HG03565 (cell line): ENCODE measurements around the gene CEACAM3.
"Not testable (repeated sequence)": the region's sequence is repeated elsewhere in the genome, so short reads cannot be mapped to it uniquely, and the experiment has no call there.

Source experiments
- ATAC-seq: cut with Tn5 transposase; IDR thresholded peaks from one replicate; pipeline ENCODE4 v1.9.1; 2021; ENCODE audit warnings: mild to moderate bottlenecking, moderate library complexity; ENCODE audit not compliant: unreplicated experiment

CEACAM3 gene

DNA sequence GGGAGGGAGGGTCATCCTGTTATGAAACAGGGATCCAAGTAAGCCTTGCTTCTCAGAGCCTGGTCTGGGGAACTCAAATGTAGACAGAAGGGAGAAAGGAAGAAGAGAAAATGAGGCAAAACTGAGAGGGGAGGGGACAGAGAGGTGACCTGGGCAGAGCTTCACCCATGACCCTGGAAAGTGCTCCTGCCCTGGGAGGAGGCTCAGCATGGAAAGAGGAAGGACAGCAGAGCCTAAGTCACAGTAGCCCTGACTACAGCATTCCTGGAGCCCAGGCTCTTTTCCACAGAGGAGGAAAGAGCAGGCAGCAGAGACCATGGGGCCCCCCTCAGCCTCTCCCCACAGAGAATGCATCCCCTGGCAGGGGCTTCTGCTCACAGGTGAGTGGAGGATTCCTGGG is at the start of gene CEACAM3:
TSS of gene CEACAM3 (plus strand) at position 226 of the 400 bp plus-strand sequence. CDS start at position 317, 91 bp downstream.
- no peak for ATAC-seq

DNA sequence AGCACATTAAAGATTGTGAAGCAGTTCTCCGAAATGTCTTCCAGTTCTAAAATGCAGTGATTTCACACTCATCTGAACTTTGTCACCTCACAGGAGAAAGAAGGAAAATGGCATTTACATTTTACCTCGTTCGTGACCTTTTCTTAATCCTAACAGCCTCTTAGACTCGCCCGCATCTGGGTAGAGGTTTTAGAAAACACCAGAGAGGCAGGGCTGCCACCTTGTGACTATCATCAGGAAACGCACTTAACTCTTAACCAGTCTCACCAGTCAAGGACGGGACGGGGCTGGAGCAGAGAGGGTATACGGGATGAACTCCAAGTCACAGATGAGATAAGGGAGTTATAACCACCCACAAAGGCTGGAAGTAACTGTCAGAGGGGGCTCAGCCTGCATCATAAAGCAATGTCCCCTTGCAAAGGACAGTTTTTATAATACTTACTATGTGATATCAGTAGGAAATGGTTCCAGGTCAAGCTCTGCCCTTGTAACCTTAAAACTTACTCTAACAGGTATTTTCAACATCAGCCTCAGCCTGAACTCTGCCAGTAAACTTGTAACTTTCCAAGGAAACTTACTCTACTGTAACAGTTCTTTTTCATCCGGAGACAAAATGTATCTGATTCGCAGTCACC is 49.7 kb upstream of the CEACAM3 start:
- no peak for ATAC-seq

DNA sequence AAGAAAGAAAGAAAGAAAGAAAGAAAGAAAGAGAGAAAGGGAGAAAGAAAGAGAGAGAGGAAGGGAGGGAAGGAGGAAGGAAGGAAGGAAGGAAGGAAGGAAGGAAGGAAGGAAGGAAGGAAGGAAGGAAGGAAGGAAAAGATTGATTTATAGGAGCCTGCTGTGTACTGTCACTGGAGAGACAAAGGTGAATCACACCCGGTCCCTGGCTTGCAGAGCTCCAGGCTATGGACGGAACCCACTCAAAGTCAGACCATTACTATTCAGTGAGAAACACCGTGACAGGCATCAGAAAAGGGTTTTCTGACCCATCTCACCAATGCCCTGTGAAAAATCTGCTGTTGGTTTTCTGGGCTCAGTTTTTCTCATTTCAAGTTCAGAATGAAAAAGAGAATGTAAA is 48.4 kb upstream of the CEACAM3 start:
- no peak for ATAC-seq

DNA sequence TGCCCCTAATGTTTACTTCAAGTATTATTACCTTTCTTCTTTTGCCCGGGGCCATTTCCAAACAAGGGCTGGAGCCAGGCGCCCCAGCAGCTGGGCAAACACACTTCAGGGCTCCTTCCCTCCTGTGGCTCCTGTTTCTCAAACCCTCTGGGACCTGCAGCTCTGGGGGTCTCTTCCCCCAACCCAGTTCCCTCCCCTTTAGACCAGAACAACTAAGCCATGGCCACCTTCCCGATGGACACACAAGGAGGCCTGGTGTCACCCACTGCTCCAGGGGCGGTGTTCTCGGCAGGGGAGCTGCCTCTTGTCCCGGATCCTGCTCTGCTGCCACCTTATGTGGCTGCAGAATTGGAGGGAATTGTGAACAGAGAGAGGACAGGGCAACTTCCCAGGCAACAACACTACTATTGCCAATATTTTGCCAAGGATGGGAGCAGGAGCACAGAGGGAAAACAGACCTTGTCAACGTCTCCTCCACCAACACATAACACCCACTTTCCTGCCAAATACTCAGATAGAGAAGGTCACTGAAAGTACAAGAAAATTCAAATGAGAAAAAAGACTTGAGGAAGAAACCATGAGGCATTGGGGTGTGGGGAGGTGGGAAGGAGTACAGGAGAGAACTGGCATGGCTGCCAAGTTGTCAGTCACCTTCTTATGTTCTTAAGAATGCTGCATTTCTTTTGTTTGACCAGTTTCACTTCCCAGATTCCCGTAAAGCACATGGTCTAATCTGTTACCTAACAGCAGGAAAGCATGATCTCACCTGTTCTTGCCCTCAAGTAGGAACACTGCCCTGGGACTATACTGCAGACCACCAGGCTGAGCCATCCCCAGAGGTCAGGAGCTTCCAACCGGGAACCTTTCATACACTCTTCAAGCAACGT is 45.9 kb upstream of the CEACAM3 start:
- not testable (repeated sequence) for ATAC-seq

DNA sequence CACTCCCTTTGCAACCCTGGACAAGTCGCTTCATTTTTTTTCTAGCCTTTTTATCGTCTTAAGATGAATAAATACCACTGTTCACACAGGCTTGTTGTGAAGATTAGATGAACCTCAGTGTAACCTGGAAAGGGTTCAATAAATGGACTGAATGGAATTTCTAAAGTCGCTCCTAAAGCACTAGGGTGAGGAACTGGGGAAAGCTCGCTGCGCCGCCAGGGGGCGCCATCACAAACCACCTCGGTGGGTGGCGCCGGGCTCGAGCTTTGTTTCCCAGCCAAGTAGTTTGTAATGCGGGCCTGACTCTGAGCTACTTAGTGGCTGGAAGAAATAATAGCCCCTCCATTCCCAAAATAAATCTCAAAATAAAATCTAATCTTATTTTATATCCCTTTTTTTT is 43.2 kb upstream of the CEACAM3 start:
- no peak for ATAC-seq

DNA sequence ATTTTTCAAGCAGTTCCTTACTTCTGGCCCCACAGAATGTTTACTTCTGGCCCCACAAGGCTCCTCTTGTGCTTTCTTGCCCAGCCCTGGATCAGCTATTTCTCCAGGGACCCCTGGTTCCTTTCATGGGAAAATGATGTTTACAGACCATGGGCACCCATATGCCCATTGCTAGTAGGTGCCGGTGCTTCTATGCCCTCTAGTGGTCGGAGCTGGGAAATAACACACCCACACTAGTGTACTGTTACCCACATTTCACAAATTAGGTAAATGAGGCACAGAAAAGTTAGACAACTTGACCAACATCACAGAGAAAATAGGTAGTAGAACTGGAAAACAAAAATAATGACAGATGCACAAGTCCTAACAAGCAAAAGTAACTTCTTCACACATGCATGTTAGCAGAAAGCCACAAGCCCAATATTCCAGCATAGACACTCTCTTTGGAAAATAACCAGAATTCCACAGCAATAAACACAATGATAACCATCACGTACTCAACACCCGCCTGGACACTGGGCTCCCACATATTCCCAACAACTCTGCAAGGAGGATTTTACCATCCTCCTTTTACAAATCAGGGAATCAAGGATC is 42.4 kb upstream of the CEACAM3 start:
- ATAC-seq, result no peak

DNA sequence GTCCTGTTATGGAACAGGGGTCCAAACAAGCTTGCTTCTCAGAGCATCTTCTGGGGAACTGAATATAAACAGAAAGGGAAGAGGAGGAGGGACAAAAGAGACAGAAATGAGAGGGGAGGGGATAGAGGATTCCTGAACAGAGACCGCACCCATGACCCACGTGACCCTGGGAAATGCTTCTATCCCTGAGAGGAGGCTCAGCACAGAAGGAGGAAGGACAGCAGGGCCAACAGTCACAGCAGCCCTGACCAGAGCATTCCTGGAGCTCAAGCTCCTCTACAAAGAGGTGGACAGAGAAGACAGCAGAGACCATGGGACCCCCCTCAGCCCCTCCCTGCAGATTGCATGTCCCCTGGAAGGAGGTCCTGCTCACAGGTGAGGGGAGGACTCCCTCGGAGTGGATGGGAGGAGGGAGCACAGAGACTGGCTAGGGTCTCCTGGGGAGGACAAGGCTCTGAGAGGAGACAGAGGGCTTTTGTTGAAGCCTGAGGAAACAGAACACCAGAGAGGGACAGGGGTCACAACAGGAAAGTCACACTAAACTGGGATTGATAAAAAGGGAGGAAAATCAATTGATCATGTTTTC is 41.0 kb upstream of the CEACAM3 start, which contains the start of gene CEACAM6:
TSS of gene CEACAM6 (plus strand) at position 203 of the 586 bp plus-strand sequence. CDS start at position 312, 109 bp downstream.
- no peak for ATAC-seq

DNA sequence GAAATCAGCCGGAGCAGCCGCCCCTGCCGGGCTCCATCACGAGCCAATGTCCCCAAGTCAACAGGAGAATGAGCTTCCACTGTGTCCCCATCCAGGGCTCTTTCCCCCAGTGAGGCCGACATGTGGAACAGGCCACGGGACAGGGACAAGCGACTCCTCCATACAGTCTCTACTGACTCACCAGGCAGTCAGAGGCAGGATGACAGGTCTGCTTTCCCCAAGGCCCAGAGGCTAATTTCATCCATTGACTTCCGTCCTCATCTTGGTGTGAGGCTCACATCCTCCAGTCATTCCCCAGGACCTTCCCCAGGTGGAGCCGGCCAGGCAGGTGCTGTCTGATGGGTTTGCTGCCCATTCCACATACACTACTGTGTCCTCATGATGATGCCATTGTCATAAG is 37.5 kb upstream of the CEACAM3 start:
- ATAC-seq, result no peak

DNA sequence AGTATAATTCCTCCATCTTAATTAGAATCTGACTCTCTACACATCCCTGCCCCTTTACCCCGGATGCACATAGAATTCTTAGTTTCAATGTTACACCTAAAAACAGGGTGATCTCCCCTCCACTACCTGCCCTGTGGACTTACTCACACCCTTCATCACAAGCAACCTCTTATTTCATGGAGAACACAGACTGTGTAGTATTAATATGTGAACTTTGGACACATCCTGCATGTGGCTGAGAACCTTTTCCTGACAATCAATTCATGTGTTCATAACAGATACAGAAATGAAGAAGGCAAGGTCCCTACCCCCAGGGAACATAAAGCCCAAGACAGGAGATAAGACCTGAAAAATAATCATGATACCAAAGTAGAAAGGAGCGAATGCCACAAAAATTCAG is 29.3 kb upstream of the CEACAM3 start:
- ATAC-seq, result no peak

DNA sequence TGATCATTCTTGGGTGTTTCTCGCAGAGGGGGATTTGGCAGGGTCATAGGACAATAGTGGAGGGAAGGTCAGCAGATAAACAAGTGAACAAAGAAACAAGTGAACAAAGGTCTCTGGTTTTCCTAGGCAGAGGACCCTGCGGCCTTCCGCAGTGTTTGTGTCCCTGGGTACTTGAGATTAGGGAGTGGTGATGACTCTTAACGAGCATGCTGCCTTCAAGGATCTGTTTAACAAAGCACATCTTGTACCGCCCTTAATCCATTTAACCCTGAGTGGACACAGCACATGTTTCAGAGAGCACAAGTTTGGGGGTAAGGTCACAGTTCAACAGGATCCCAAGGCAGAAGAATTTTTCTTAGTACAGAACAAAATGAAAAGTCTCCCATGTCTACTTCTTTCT is 28.3 kb upstream of the CEACAM3 start:
- ATAC-seq, result not testable (repeated sequence)

DNA sequence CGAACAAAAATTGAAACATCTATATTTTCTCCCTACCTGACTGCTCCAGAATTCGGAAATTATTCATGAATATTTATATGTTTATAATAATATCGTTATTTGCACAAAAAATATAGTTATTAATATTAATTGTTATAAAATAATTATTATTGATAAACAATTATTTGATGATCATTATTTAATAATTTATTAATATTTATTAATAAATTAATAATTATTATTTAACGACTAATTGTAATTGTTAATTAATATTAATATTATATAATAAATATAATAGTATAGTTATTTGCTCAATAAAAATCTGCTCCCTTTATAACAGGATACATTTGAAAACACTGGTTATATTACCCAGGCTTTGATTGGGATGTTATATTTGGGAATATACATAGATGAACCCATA is 26.8 kb upstream of the CEACAM3 start:
- no peak for ATAC-seq

DNA sequence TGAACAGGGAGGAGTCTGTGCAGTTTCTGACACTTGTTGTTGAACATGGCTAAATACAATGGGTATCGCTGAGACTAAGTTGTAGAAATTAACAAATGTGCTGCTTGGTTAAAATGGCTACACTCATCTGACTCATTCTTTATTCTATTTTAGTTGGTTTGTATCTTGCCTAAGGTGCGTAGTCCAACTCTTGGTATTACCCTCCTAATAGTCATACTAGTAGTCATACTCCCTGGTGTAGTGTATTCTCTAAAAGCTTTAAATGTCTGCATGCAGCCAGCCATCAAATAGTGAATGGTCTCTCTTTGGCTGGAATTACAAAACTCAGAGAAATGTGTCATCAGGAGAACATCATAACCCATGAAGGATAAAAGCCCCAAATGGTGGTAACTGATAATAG is 25.0 kb upstream of the CEACAM3 start:
- no peak for ATAC-seq

DNA sequence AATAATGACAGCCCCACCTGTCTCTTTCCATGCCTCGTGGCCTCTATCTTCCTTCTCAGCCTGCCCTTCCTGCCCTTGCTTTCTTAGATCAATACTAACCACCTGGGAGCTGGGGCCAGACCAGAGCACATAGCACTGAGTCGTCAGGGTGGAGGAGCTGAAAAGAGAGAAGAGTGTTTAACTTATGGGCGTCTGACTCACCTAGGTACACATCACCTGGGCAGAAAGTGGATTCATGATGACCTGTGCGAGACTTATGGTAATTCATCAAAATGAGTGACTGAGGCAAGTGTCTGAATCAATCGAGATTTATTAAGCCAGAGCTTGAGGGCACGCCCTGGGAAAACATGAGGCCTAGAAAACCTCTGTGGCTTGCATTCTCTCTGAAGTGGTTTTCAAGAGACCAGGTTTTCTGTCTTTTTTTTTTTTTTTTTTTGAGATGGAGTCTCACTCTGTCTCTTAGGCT is 21.8 kb upstream of the CEACAM3 start:
- ATAC-seq, result no peak

DNA sequence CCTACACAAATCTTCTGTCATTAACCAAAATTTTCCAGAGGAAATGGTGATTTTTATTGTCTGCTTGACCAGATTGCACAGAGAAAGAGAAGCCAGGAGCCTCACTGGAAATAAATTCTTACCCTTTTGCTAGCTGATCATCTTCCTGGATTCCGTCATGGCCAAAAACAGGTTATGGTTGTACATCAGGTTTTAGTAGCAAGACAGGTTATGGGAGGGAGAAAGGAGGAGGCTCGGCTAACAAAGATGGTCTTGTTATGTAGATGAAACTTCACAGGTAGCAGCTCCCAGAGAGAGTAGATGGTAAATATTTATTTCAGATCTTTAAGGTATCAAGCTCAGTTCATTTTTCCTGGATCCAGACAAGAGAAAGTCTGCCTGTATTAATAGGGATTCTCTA is 19.7 kb upstream of the CEACAM3 start:
- no peak for ATAC-seq

DNA sequence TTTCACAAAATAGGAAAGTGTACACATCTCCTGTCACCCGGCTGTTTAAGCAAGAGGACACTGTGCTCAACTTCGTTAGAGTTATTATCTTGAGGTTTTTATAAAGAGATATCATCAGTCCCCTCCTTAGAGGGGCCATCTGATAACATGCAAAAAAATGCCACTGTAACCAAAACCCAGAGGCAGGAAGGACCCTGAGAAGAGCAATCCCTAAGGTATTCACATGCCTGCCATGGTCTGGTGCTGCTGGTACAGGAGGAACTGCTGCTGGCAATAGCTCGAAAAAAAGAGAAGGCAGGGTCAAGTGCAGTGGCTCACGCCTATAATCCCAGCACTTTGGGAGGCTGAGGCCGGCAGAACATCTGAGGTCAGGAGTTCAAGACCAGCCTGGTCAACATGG is 12.8 kb upstream of the CEACAM3 start:
- no peak for ATAC-seq

DNA sequence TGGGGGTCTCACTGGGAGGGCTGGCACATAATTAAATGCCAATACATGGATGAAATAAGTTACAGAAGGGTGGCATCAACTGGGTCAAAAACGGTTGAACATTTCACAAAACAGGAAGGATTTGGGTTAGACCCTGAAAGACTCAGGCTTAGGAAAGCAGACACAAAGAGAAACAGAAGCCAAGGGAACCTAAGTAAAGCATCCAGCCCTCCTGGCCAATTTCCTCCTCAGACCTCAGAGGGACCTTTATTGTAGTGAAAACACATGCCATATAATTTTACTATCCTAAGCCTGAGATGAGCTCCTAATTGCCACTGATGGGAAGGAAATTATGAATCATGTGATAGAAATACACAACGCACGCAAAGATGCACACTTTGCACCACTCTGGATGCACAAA is 12.1 kb upstream of the CEACAM3 start:
- no peak for ATAC-seq

DNA sequence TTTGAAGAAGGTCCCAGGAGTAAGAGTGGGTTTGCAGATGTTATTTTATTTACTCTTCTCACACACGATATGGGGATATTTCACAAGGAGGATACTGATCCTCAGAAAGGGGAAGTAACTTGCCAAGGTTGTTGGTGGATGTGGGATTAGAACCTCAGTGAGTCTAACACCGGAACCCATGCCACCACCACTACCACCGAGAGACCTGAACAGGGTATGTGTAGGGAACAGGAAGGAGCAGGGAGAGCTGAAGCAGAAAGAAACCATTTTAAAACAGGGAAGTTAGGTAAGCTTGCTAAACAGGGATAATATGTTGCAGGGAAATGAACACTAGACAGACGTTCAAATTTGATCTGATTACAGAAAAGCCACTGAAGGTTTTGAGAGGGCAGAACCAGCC is 11.6 kb upstream of the CEACAM3 start:
- ATAC-seq, result no peak

DNA sequence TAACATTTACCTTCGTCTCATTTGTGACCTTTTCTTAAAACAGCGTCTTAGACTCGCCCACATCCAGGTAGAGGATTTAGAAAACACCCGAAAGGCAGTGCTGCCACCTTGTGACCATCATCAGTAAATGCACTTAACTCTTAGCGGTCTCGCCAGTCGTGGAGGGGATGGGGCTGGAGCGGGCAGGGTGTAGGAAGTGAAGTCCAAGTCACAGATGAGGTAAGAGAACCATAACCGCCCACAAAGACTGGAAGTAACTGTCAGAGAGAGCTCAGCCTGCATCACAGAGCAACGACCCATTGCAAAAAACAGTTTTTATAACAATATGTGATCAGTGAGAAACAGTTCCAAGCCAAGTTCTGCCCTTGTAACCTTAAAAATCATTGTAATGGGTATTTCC is 10.7 kb upstream of the CEACAM3 start:
- peak; percentile 40 for ATAC-seq

DNA sequence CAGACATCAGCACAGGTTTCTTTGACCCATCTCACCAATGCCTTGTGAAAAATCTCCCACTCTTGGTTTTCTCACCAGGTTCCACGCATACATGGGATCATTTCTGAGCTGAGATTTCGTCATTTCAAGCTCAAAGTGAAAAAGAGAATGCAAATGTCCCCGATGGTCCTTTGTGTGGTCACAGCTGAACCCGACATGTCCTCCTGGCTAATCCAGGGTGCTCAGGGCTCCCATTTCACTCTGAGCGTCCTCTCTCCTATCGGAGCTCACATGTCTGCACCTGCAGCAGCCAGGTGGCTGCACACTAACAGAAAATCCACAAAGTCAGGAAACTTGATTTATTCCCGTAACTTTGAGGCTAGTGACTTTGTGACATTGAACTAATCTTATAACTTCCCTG is 9.3 kb upstream of the CEACAM3 start:
- ATAC-seq, result no peak

DNA sequence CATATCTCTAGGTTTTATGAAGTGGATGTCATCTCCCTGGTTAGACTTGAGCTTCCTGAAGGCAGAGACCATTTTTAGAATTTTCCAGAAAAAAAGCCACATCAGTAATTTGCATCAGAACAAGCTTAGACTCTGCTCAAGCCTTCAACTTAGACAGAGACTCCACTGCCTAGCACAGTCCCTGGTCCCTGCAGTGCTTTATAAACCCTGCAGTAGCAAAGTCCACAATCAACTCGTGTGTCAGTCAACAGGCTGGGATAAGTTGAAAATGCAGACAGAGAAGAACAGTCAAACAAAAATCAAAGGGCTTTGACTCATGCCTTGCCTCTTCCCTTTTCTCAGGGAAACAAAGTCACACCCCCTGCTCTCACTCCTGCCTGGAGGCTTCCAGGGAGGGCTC is 7.9 kb upstream of the CEACAM3 start:
- not testable (repeated sequence) for ATAC-seq

DNA sequence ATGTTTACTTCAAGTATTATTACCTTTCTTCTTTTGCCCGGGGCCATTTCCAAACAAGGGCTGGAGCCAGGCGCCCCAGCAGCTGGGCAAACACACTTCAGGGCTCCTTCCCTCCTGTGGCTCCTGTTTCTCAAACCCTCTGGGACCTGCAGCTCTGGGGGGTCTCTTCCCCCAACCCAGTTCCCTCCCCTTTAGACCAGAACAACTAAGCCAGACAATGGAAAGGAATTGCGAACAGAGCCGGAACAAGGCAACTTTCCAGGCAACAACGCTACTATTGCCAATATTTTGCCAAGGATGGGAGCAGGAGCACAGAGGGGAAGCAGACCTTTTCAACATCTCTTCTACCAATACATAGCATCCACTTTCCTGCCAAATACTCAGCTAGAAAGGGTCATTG is 7.3 kb upstream of the CEACAM3 start:
- not testable (repeated sequence) for ATAC-seq
